Psoas muscle (tissue), 8 donors: ENCODE results near the gene AGAP2. TPM values are rescaled to one million over a fixed set of nuclear protein-coding genes. Genes with fewer than 3 reads are reported as not detected.
"Not testable (repeated sequence)": the region's sequence is repeated elsewhere in the genome, so short reads cannot be mapped to it uniquely, and the experiment has no call there.

Source experiments
- ATAC-seq, 4 donors: fragments of 200-7000 bp; cut with Tn5 transposase; one replicate each; pipeline ENCODE4 v1.9.1; 2020; ENCODE audit warnings: moderate library complexity in 3 of 4, mild to moderate bottlenecking in 2 of 4
- DNase-seq, 2 donors: peaks; one replicate each; pipeline ENCODE4 v3.0.0-alpha.2; 2020
- H3K27ac ChIP-seq: fragments of 200-600 bp; one replicate; pipeline ENCODE4 v1.8.0; 2022
- H3K27me3 ChIP-seq, 3 donors: fragments of 200-600 bp in 1 of 3; one replicate each; pipeline versions ENCODE4 v1.6.1 to v1.8.0; 2013 to 2022; ENCODE audit warnings: low read length in 2 of 3, mild to moderate bottlenecking in 2 of 3, moderate library complexity in 1 of 3; ENCODE audit not compliant: insufficient read depth in 3 of 3
- H3K36me3 ChIP-seq, 2 donors: fragments of 200-600 bp in 1 of 2; one replicate each; pipeline versions ENCODE4 v1.6.1 to v1.8.0; 2013 to 2022; ENCODE audit warnings: low read depth in 1 of 2, mild to moderate bottlenecking in 1 of 2, moderate library complexity in 1 of 2; ENCODE audit not compliant: insufficient read depth in 1 of 2
- H3K4me1 ChIP-seq: fragments of 200-600 bp; one replicate; pipeline ENCODE4 v1.8.0; 2022
- H3K4me3 ChIP-seq: fragments of 200-600 bp; one replicate; pipeline ENCODE4 v1.8.0; 2022; ENCODE audit warnings: mild to moderate bottlenecking
- H3K9me3 ChIP-seq: fragments of 200-600 bp; one replicate; pipeline ENCODE4 v1.8.0; 2022
- CTCF ChIP-seq: fragments of 200-600 bp; IDR thresholded peaks from one replicate; pipeline ENCODE4 v1.8.0; 2022; ENCODE audit warnings: antibody characterized with exemption
- WGBS, 3 donors: extraction: QIAGEN DNeasy Blood & Tissue Kit; methylation state at CpG; one replicate each; pipeline versions ENCODE4 v1.1.6 to v1.1.7; 2013; 5-methylcytosine and 5-hydroxymethylcytosine counted together
- intact Hi-C, 2 donors: fragments of 100-400 bp; cut with DNase I; formaldehyde crosslinking; loops; one replicate each; pipeline versions ENCODE4 v1.11.0 to v1.14.2; 2022
- polyA plus RNA-seq, 3 donors: library from polyadenylated mRNA; stranded (reverse); fragments of 200-250 nt; gene quantifications; one replicate each; pipeline ENCODE4 v1.2.3, GENCODE V29; 2013
- total RNA-seq, 4 donors: library from RNA; stranded (reverse); fragmentation: NEBNext Ultra II Directional in 2 of 4; extraction: Animal tissue kit (Norgen Biotek cat#: 25700) in 2 of 4; gene quantifications; one replicate each; pipeline versions ENCODE4 v1.2.1 to v1.2.4, GENCODE V29; 2021 to 2023
- donor health status: healthy with polysubstance abuse.
- donor health status: DM: no; HTN: no; CAD: no; lungs with moderate emphysema.
- donor health status: Bipolar disorder and iron deficiency.
- donor health status: healthy.
- donor health status: DM: yes; HTN: yes; CAD: no.
- donor health status: DM: no; HTN: no; CAD: no.
- donor health status: DM: no; HTN: no; CAD: no.
- donor health status: DM: yes; HTN: yes; CAD: no.

The AGAP2 gene
- total and polyA plus RNA-seq, 7 donors: 2.5 to 9.6 (median 3.9) TPM

DNA sequence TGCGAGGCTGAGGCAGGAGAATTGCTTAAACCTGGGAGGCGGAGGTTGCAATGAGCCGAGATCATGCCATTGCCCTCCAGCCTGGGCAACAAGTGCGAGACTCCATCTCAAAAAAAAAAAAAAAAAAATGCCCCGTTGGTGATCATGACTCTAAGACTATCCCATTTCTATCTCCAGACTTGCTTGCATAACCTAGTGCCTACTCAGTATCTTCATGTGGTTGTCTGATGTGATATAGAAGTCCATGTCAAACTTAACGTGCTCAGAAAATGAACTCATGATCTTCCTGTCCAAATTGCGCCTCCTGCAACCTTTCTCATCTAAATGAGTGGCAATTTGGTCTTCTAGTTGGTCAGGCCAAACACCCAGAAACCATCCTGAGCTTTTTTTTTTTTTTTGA is 39.4 kb upstream of the AGAP2 start:
- ATAC-seq: no peak
- no peaks in the 10 kb centered on the region for H3K9me3 ChIP-seq
- H3K4me3 ChIP-seq: no peak overlapping the region
- H3K4me1 ChIP-seq: peaks cover 3% of the 10 kb centered on the region
- no peak overlapping the region for H3K27ac ChIP-seq
- DNase-seq: no peak
- TF ChIP-seq CTCF: no peak
- intact Hi-C loops: no loop called here
- WGBS, 3 donors: 93 to 96% (median 93%) methylated on average over 7 of the region's 7 CpGs
- no peaks in the 10 kb centered on the region for H3K27me3 ChIP-seq
- peaks cover 0 to 22% of the 10 kb centered on the region in 2 donors for H3K36me3 ChIP-seq

GRCh38 chr12:57777367-57777766 is 38.8 kb upstream of the AGAP2 start:
- Histone ChIP-seq H3K36me3 (peaks cover 0 to 22% of the 10 kb centered on the region in 2 donors), H3K4me3 (no peak overlapping the region), H3K27ac (no peak overlapping the region), H3K4me1 (peaks cover 3% of the 10 kb centered on the region), H3K9me3 (no peaks in the 10 kb centered on the region), H3K27me3 (no peaks in the 10 kb centered on the region)
- DNase-seq (no peak), ATAC-seq (no peak)
- 84 to 89% (median 85%) methylated on average over 7 of the region's 7 CpGs for WGBS, 3 donors
- intact Hi-C loops: no loop called here
- TF ChIP-seq CTCF: no peak

- intact Hi-C loops: no loop called here
- DNase-seq (no peak), ATAC-seq (no peak)
- Histone ChIP-seq H3K9me3 (no peaks in the 10 kb centered on the region), H3K4me3 (no peak overlapping the region), H3K27ac (no peak overlapping the region), H3K36me3 (peaks cover 0 to 22% of the 10 kb centered on the region in 2 donors), H3K4me1 (peaks cover 2% of the 10 kb centered on the region), H3K27me3 (no peaks in the 10 kb centered on the region)
- 83 to 92% (median 90%) methylated on average over 2 of the region's 2 CpGs for WGBS, 3 donors
- no peak for TF ChIP-seq CTCF
These were observed 37.7 kb upstream of the AGAP2 start for GRCh38 chr12:57776247-57776587.

- Histone ChIP-seq H3K27ac (no peak overlapping the region), H3K4me3 (no peak overlapping the region), H3K27me3 (no peaks in the 10 kb centered on the region), H3K36me3 (peaks cover 0 to 21% of the 10 kb centered on the region in 2 donors), H3K9me3 (no peaks in the 10 kb centered on the region), H3K4me1 (peaks cover 6% of the 10 kb centered on the region)
- WGBS, 3 donors: 74 to 86% (median 81%) methylated on average over 4 of the region's 4 CpGs
- intact Hi-C loops: no loop called here
- TF ChIP-seq CTCF: no peak
- DNase-seq: no peak
- ATAC-seq: no peak
These were observed 37.2 kb upstream of the AGAP2 start for GRCh38 chr12:57775563-57776246.

DNA sequence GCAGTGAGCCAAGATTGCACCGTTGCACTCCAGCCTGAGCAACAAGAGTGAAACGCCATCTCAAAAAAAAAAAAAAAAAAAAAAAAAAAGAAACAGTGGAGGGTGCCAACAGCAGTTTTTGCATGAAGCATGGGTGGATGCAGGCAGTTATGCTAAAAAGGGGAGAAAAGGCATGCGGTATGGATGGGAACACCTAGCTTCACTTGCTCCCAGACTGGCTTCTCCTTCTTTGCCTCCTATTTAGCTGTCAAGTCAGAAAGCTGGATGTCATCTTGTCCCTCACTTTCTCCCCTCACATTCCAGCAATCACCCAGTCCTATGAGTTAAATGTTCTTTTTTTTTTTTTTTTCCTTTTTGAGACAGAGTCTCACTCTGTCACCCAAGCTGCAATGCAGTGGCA is 36.5 kb upstream of the AGAP2 start:
- no peak overlapping the region for H3K4me3 ChIP-seq

GRCh38 chr12:57774634-57775033 is 36.1 kb upstream of the AGAP2 start:
- H3K4me3 ChIP-seq, H3K9me3 ChIP-seq, intact Hi-C loops, H3K27me3 ChIP-seq, H3K4me1 ChIP-seq, DNase-seq, ATAC-seq, H3K27ac ChIP-seq: not testable (repeated sequence)
- H3K36me3 ChIP-seq: peaks cover 4 to 25% of the 10 kb centered on the region in 2 donors
- 89 to 91% (median 91%) methylated on average over 11 of the region's 11 CpGs for WGBS, 3 donors

More for the DNA sequence above, 36.5 kb upstream of the AGAP2 start:
- 69 to 87% (median 79%) methylated on average over 3 of the region's 3 CpGs for WGBS, 3 donors
- no peak overlapping the region for H3K27ac ChIP-seq
- H3K9me3 ChIP-seq: no peaks in the 10 kb centered on the region
- peaks cover 6% of the 10 kb centered on the region for H3K4me1 ChIP-seq
- TF ChIP-seq CTCF: no peak
- peaks cover 0 to 23% of the 10 kb centered on the region in 2 donors for H3K36me3 ChIP-seq
- ATAC-seq (no peak), DNase-seq (no peak)
- H3K27me3 ChIP-seq: no peaks in the 10 kb centered on the region
- intact Hi-C loops: no loop called here
